ENCODE data around the gene XPOT.

GRCh38 chr12:64407342-64408223 is 3.4 kb downstream of the XPOT start:
- TF ChIP-seq SP1 (IDR thresholded peaks at IDR 0.05), result no peak
- no peak for TF ChIP-seq CTCF (IDR thresholded peaks at IDR 0.05; ENCODE audit: low read depth, low read length, missing input control)
- no peak for TF ChIP-seq FOXA1 (IDR thresholded peaks at IDR 0.05)
- no peak for TF ChIP-seq ZBTB33 (IDR thresholded peaks at IDR 0.05)
- no peak for TF ChIP-seq RAD21 (IDR thresholded peaks at IDR 0.05)
- TF ChIP-seq ATF3 (IDR thresholded peaks at IDR 0.05), result no peak
- TF ChIP-seq MAX (IDR thresholded peaks at IDR 0.05), result no peak
- no peak for TF ChIP-seq FOXA2 (IDR thresholded peaks at IDR 0.05)

Data from liver (tissue), 3 donors.